ENCODE results near the gene CDH4. TPM values are rescaled to one million over a fixed set of nuclear protein-coding genes. Genes with fewer than 3 reads are reported as not detected.

The CDH4 gene
- total and polyA plus RNA-seq, 2 of the 13 experiments (the other 11 are each of a cell fraction or from before 2014, with no cell fraction given), result not detected

DNA sequence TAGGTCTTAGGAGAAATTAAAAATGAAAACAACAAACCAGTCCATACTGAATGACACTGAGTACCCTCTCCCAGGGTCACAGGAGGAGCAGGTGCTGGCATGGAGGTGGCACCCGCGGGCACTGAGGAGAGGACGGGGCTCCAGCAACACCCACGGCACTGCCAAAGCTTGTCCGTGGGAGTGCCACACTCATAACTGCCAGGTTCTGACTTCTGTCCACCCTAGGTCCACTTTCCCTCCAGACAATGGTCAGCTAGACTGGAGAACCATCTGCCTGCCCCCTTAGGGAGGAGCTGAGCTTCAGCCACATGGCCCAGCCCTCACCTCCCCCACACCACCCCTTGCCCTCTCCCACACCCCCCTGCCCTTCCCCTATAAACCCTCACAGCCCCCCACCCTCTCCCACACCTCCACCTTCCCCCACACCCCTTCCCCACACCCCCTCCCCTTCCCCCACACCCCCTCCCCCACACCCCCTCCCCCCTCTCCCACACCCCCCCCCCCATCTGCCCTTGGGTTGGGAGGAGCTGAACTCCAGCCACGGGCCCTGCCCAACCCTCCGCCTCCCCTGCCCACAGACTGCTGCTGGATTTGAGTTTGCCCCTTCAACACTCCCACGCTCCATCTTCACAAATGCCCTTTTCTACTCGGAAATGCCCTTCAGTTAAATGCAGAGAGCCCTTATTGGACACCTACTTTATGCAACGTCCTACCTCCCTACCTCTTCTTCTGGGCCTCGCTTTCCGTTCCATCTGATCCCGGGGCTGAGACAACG, 684.1 kb downstream of the CDH4 start:
- H4K20me1 ChIP-seq (ENCODE audit: insufficient read depth, low read length), result no peaks in the 10 kb centered on the region; the same call in 1 of the 2 replicates
- ATAC-seq, result no peak
- ChIA-PET CTCF (ENCODE audit: low intra/inter-chr PET ratio, low total read pairs) (no interaction called here), POLR2A (no interaction called here)
- DNase-seq (ENCODE audit: low spot score), result no peak
- no peak overlapping the region for H3K4me2 ChIP-seq (ENCODE audit: low read depth, low read length)
- H2AFZ ChIP-seq (ENCODE audit: low read length), result no peak overlapping the region
- no peaks in the 10 kb centered on the region for H3K36me3 ChIP-seq (replicated peaks in 1 of 2; ENCODE audit: control insufficient read depth in 1 of 2, insufficient read depth in 2 of 2, low read length in 2 of 2)
- no peaks in the 10 kb centered on the region for H3K4me1 ChIP-seq (ENCODE audit: insufficient read depth, low read length)
- intact Hi-C loops (cut with micrococcal nuclease; ENCODE audit: unreplicated experiment) (no loop called here), in situ Hi-C loops (cut with HindIII; ENCODE audit: extremely low pct_ligation_motif_present, low pct_unique_long_range_greater_than_20kb) (no loop called here)
- H3K9ac ChIP-seq (ENCODE audit: insufficient read depth, low read depth, low read length), result no peak overlapping the region
- H3K27me3 ChIP-seq (ENCODE audit: control insufficient read depth in 1 of 2, insufficient read depth in 2 of 2, low read length in 2 of 2), result peaks cover 27 to 55% of the 10 kb centered on the region in 2 experiments
- no peak for TF ChIP-seq PCBP2 (optimal IDR thresholded peaks at IDR 0.05; ENCODE audit: low read depth, low read length, poor library complexity, severe bottlenecking)
- TF ChIP-seq HNRNPK (IDR thresholded peaks at IDR 0.05; ENCODE audit: low read depth, low read length, poor library complexity, severe bottlenecking), result peak; percentile 37
- no peaks in the 10 kb centered on the region for H3K79me2 ChIP-seq (ENCODE audit: insufficient read depth, low read length)
- H3K9me3 ChIP-seq (ENCODE audit: low read length), result no peaks in the 10 kb centered on the region
- no TSS peak for BruUV-seq (replicated peaks)
- FAIRE-seq, result no peak
- no peak overlapping the region for H3K4me3 ChIP-seq (replicated peaks in 1 of 3; ENCODE audit: insufficient read depth in 1 of 3, low read depth in 2 of 3, low read length in 3 of 3)
- no peak overlapping the region for H3K27ac ChIP-seq (ENCODE audit: extremely low read length, insufficient read depth, low read length)
- 41% methylated on average over 14 of the region's 14 CpGs for WGBS (ENCODE audit: low lambda C conversion rate)

DNA sequence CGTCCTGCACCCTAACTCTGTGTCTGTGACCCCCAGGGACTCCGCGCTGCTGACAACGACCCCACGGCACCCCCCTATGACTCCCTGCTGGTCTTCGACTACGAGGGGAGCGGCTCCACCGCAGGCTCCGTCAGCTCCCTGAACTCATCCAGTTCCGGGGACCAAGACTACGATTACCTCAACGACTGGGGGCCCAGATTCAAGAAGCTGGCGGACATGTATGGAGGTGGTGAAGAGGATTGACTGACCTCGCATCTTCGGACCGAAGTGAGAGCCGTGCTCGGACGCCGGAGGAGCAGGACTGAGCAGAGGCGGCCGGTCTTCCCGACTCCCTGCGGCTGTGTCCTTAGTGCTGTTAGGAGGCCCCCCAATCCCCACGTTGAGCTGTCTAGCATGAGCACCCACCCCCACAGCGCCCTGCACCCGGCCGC, 684.7 kb downstream of the CDH4 start:
- POLR2A ChIA-PET, result no interaction called here
- WGBS (ENCODE audit: low lambda C conversion rate), result 67% methylated on average over 29 of the region's 29 CpGs
- no peak for TF ChIP-seq GPN1 (CRISPR knock-in tag; IDR thresholded peaks at IDR 0.05; ENCODE audit: borderline replicate concordance)
- TF ChIP-seq ZNF34 (CRISPR knock-in tag; IDR thresholded peaks at IDR 0.05; ENCODE audit: borderline replicate concordance), result no peak
- TF ChIP-seq ZNF780A (CRISPR knock-in tag; IDR thresholded peaks at IDR 0.05), result no peak
- TF ChIP-seq TEAD2 (CRISPR knock-in tag; IDR thresholded peaks at IDR 0.05), result no peak
- no peak for TF ChIP-seq HNRNPH1 (optimal IDR thresholded peaks at IDR 0.05; ENCODE audit: low read depth, low read length)
- TF ChIP-seq, protein P1, sequence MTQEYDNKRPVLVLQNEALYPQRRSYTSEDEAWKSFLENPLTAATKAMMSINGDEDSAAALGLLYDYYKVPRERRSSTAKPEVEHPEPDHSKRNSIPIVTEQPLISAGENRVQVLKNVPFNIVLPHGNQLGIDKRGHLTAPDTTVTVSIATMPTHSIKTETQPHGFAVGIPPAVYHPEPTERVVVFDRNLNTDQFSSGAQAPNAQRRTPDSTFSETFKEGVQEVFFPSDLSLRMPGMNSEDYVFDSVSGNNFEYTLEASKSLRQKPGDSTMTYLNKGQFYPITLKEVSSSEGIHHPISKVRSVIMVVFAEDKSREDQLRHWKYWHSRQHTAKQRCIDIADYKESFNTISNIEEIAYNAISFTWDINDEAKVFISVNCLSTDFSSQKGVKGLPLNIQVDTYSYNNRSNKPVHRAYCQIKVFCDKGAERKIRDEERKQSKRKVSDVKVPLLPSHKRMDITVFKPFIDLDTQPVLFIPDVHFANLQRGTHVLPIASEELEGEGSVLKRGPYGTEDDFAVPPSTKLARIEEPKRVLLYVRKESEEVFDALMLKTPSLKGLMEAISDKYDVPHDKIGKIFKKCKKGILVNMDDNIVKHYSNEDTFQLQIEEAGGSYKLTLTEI (CRISPR knock-in tag; conservative IDR thresholded peaks at IDR 0.05), result no peak
- TF ChIP-seq, protein P2, sequence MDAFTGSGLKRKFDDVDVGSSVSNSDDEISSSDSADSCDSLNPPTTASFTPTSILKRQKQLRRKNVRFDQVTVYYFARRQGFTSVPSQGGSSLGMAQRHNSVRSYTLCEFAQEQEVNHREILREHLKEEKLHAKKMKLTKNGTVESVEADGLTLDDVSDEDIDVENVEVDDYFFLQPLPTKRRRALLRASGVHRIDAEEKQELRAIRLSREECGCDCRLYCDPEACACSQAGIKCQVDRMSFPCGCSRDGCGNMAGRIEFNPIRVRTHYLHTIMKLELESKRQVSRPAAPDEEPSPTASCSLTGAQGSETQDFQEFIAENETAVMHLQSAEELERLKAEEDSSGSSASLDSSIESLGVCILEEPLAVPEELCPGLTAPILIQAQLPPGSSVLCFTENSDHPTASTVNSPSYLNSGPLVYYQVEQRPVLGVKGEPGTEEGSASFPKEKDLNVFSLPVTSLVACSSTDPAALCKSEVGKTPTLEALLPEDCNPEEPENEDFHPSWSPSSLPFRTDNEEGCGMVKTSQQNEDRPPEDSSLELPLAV (CRISPR knock-in tag; conservative IDR thresholded peaks at IDR 0.05; ENCODE audit: low read depth), result no peak
- TF ChIP-seq, protein P3, sequence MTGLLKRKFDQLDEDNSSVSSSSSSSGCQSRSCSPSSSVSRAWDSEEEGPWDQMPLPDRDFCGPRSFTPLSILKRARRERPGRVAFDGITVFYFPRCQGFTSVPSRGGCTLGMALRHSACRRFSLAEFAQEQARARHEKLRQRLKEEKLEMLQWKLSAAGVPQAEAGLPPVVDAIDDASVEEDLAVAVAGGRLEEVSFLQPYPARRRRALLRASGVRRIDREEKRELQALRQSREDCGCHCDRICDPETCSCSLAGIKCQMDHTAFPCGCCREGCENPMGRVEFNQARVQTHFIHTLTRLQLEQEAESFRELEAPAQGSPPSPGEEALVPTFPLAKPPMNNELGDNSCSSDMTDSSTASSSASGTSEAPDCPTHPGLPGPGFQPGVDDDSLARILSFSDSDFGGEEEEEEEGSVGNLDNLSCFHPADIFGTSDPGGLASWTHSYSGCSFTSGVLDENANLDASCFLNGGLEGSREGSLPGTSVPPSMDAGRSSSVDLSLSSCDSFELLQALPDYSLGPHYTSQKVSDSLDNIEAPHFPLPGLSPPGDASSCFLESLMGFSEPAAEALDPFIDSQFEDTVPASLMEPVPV (CRISPR knock-in tag; IDR thresholded peaks at IDR 0.05), result no peak
- no peak for TF ChIP-seq DRAP1 (CRISPR knock-in tag; IDR thresholded peaks at IDR 0.05)
- TF ChIP-seq ZBTB21 (CRISPR knock-in tag; IDR thresholded peaks at IDR 0.05), result no peak

More for the DNA sequence above, 684.7 kb downstream of the CDH4 start:
- ATAC-seq, result no peak
- Histone ChIP-seq H3K9ac (ENCODE audit: insufficient read depth, low read depth, low read length) (no peak overlapping the region), H2AFZ (ENCODE audit: low read length) (no peak overlapping the region), H3K27ac (ENCODE audit: extremely low read length, insufficient read depth, low read length) (no peak overlapping the region), H3K36me3 (replicated peaks in 1 of 2; ENCODE audit: control insufficient read depth in 1 of 2, insufficient read depth in 2 of 2, low read length in 2 of 2) (no peaks in the 10 kb centered on the region), H3K4me3 (replicated peaks in 1 of 3; ENCODE audit: insufficient read depth in 1 of 3, low read depth in 2 of 3, low read length in 3 of 3) (no peak overlapping the region), H3K27me3 (ENCODE audit: control insufficient read depth in 1 of 2, insufficient read depth in 2 of 2, low read length in 2 of 2) (peaks cover 26 to 49% of the 10 kb centered on the region in 2 experiments), H3K4me1 (ENCODE audit: insufficient read depth, low read length) (no peaks in the 10 kb centered on the region), H3K9me3 (ENCODE audit: low read length) (no peaks in the 10 kb centered on the region), H4K20me1 (ENCODE audit: insufficient read depth, low read length) (no peaks in the 10 kb centered on the region; the same call in 1 of the 2 replicates), H3K4me2 (ENCODE audit: low read depth, low read length) (no peak overlapping the region), H3K79me2 (ENCODE audit: insufficient read depth, low read length) (no peaks in the 10 kb centered on the region)
- CTCF ChIA-PET (ENCODE audit: low intra/inter-chr PET ratio, low total read pairs), result no interaction called here
- FAIRE-seq, result no peak
- intact Hi-C loops (cut with micrococcal nuclease; ENCODE audit: unreplicated experiment) (no loop called here), in situ Hi-C loops (cut with HindIII; ENCODE audit: extremely low pct_ligation_motif_present, low pct_unique_long_range_greater_than_20kb) (no loop called here)
- no peak for DNase-seq (ENCODE audit: low spot score)
- no TSS peak for BruUV-seq (replicated peaks)

All from HepG2 (cell line).